Activated naive CD4-positive, alpha-beta T cell treated with anti-CD3 and anti-CD28 coated beads, Interleukin-2, amount 10 ng/mL, durations not matched to agents 7 days and 5 days (primary cell): ENCODE measurements around the gene ADAM21.
"Not testable (repeated sequence)": the region's sequence is repeated elsewhere in the genome, so short reads cannot be mapped to it uniquely, and the experiment has no call there.

Experiments used
- CTCF ChIA-PET: fragments of 350-600 bp; sonication (Branson Sonifier 250); formaldehyde crosslinking; loops from one replicate; lab custom pipeline; 2021; ENCODE audit warnings: antibody characterized with exemption; lab: Charles Lee
- DNase-seq: peaks from one replicate; pipeline ENCODE4 v3.0.0-alpha.2; 2020
- H3K27ac Mint-ChIP-seq: one replicate; pipeline ENCODE4 v1.8.0; 2021; ENCODE audit warnings: mild to moderate bottlenecking, moderate library complexity, mixed read lengths
- H3K27me3 Mint-ChIP-seq: one replicate; pipeline ENCODE4 v1.8.0; 2021; ENCODE audit warnings: mild to moderate bottlenecking, mixed read lengths
- H3K36me3 Mint-ChIP-seq: one replicate; pipeline ENCODE4 v1.8.0; 2021; ENCODE audit warnings: mixed read lengths
- H3K4me1 Mint-ChIP-seq: one replicate; pipeline ENCODE4 v1.8.0; 2021; ENCODE audit warnings: mixed read lengths
- H3K4me3 Mint-ChIP-seq: one replicate; pipeline ENCODE4 v1.8.0; 2021; ENCODE audit warnings: mild to moderate bottlenecking, moderate library complexity, mixed read lengths
- H3K9me3 Mint-ChIP-seq: one replicate; pipeline ENCODE4 v1.8.0; 2021; ENCODE audit warnings: mixed read lengths

Gene ADAM21

GRCh38 chr14:70451874-70452273 lies at the start of gene ADAM21:
Gene ADAM21 (plus strand): TSS chr14:70452174. CDS start chr14:70457500, 5,326 bp downstream.
- no peaks in the 10 kb centered on the region for H3K4me1 Mint-ChIP-seq
- no peaks in the 10 kb centered on the region for H3K9me3 Mint-ChIP-seq
- CTCF ChIA-PET: no interaction called here
- H3K4me3 Mint-ChIP-seq: no peak within 1 kb of the TSS
- H3K36me3 Mint-ChIP-seq: no peaks in the 10 kb centered on the region
- no peak for DNase-seq
- H3K27me3 Mint-ChIP-seq: no peaks in the 10 kb centered on the region
- H3K27ac Mint-ChIP-seq: no peak within 1 kb of the TSS

DNA sequence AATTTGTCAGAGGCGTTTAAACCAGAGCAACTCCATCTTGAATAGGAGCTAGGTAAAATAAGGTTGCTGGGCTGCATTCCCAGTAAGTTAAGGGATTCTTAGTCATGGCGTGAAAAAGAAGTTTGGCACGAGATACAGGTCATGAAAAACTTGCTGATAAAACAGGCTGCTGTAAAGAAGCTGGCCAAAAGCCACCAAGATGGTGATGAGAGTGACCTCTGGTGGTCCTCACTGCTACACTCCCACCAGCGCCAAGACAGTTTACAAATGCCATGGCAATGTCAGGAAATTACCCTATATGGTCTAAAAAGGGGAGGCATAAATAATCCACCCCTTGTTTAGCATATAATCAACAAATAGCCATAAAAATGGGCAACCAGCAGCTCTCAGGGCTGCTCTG lies 48.6 kb upstream of the ADAM21 start:
- H3K36me3 Mint-ChIP-seq, H3K9me3 Mint-ChIP-seq, DNase-seq, H3K4me1 Mint-ChIP-seq, H3K4me3 Mint-ChIP-seq, CTCF ChIA-PET, H3K27ac Mint-ChIP-seq, H3K27me3 Mint-ChIP-seq: not testable (repeated sequence)

GRCh38 chr14:70406216-70406615 lies 45.8 kb upstream of the ADAM21 start:
- DNase-seq, H3K27ac Mint-ChIP-seq, H3K9me3 Mint-ChIP-seq, H3K27me3 Mint-ChIP-seq, H3K4me1 Mint-ChIP-seq, H3K36me3 Mint-ChIP-seq, CTCF ChIA-PET, H3K4me3 Mint-ChIP-seq: not testable (repeated sequence)

DNA sequence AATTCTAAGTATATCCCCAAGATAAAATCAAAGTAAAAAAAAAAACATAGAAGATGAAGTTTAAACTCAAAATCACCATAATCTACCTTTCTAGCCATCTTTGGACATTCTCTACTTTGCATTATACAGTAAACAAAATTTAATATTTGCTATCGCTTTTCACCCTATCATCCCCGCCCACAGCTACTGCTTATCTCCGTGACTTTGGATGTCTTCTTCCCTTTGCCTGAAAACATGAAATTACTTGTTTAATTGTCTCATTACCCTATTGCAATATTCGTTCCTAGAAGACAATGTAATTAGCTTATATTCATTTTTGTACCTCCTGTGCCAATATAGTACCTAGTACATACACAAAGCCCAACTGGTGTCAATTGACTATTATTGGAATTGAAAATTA lies 44.4 kb upstream of the ADAM21 start:
- H3K27ac Mint-ChIP-seq: no peak overlapping the region
- CTCF ChIA-PET: no interaction called here
- H3K27me3 Mint-ChIP-seq: no peaks in the 10 kb centered on the region
- H3K36me3 Mint-ChIP-seq: peaks cover 2% of the 10 kb centered on the region
- H3K4me3 Mint-ChIP-seq: no peak overlapping the region
- no peaks in the 10 kb centered on the region for H3K9me3 Mint-ChIP-seq
- DNase-seq: no peak
- H3K4me1 Mint-ChIP-seq: no peaks in the 10 kb centered on the region

DNA sequence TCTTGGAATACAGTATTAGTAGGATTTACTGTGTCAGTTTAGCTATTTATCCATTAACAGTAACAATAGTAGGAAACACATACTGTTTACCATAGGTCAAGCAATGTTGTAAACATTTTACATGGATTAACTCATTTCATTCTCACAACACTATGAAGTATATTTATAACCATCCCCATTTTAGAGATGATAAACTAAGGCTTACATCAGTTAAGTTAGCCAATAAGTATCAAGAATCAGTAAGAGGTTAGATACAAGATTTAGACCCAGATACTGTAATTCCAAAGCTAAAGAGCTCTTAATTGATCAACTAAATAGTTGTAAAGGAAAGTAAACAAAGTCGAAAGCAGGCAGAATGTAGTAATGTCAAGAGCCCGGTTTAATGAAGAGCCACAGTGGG lies 36.2 kb upstream of the ADAM21 start:
- Mint-ChIP-seq H3K27me3 (no peaks in the 10 kb centered on the region), H3K36me3 (no peaks in the 10 kb centered on the region), H3K9me3 (no peaks in the 10 kb centered on the region), H3K27ac (no peak overlapping the region), H3K4me3 (peak overlapping the region; percentile 78), H3K4me1 (peaks cover 17% of the 10 kb centered on the region)
- no peak for DNase-seq
- CTCF ChIA-PET: no interaction called here

DNA sequence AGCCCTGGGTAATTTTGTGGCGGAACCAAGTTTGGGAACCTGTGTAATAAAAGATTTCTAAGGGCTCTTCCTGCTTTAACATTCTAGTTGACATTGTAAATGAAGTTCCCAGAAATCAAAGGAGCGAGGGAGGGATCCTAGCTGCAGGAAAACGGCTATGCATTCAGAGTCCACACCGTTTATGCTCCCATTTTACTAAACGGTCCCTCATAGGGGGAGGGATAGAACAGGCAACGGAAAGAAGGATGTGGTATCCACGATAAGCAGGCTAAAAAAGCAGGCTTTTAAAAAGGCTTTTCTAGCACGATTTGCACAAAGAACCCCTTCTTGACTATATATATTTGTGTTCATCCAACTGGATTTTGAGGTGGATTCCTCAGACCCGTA lies 35.6 kb upstream of the ADAM21 start:
- no peaks in the 10 kb centered on the region for H3K27me3 Mint-ChIP-seq
- H3K4me1 Mint-ChIP-seq: peaks cover 17% of the 10 kb centered on the region
- no peaks in the 10 kb centered on the region for H3K9me3 Mint-ChIP-seq
- CTCF ChIA-PET: no interaction called here
- DNase-seq: no peak
- peak overlapping the region; percentile 55 for H3K27ac Mint-ChIP-seq
- H3K36me3 Mint-ChIP-seq: no peaks in the 10 kb centered on the region
- H3K4me3 Mint-ChIP-seq: peak overlapping the region; percentile 80

DNA sequence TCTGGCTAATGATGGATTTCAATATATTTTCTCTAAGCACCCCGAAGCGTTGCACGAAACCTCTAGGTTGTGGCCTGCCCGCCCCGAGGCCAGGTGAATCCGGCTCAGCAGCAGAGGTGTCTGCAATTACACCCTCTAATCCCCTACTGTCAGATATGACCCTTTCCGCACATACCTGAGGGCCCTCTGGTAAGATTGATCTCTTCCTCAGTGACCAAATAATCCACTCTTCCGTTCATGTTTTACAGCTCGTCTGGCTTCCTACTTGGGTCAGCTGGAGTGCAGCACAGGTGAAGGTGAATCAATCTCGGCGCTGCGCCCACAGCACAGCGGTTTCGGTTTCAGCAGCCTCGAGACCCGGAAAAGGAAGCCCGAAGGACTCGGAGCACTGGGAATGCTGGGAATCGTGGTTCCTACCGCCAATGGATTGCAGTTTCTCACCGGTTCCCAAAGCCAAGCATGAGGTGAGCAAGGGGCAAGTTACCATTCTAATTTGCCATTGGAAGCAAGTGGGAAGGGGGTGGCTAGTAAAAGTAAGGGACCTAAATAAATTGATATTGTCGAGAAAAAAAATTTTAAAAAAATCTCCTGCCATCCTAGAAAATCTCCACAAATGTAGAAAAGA lies 35.1 kb upstream of the ADAM21 start, which contains the start of gene SYNJ2BP:
Gene SYNJ2BP, minus strand, starts transcription at position 366 of the 625 bp plus-strand sequence. Its CDS starts 127 bp downstream, at position 239.
- CTCF ChIA-PET: no interaction called here
- Mint-ChIP-seq H3K36me3 (no peaks in the 10 kb centered on the region), H3K4me3 (peak within 1 kb of the TSS; percentile 80), H3K27ac (peak within 1 kb of the TSS; percentile 55), H3K9me3 (no peaks in the 10 kb centered on the region), H3K27me3 (no peaks in the 10 kb centered on the region), H3K4me1 (peaks cover 17% of the 10 kb centered on the region)
- peak; percentile 70 for DNase-seq

DNA sequence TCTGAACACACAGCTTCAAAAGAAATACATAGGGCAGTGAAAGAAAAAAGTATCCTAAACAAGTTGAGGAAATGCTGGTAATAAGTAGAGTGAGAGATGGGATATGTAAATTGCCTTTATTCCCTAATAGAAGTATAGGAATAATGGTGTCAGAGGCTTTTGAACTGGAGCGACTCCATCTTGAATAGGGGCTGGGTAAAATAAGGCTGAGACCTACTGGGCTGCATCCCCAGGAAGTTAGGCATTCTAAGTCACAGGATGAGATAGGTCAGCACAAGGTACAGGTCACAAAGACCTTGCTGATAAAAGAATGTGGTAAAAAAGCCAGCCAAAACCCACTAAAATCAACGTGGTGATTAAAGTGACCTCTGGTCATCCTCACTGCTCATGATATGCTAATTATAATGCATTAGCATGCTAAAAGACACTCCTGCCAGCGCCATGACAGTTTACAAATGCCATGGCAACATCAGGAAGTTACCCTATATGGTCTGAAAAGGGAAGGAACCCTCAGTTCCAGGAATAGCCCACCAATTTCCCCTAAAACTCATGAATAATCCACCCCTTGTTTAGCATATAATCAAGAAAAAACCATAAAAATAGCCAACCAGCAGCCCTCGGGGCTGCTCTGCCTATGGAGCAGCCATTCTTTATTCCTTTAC lies 32.6 kb upstream of the ADAM21 start:
- not testable (repeated sequence) for H3K4me3 Mint-ChIP-seq, H3K27ac Mint-ChIP-seq

GRCh38 chr14:70422538-70422937 lies 29.4 kb upstream of the ADAM21 start:
- H3K9me3 Mint-ChIP-seq: peaks cover 4% of the 10 kb centered on the region
- H3K36me3 Mint-ChIP-seq: no peaks in the 10 kb centered on the region
- H3K27ac Mint-ChIP-seq: no peak overlapping the region
- no peaks in the 10 kb centered on the region for H3K4me1 Mint-ChIP-seq
- no peak for DNase-seq
- H3K4me3 Mint-ChIP-seq: no peak overlapping the region
- no peaks in the 10 kb centered on the region for H3K27me3 Mint-ChIP-seq
- CTCF ChIA-PET: no interaction called here

More for the DNA sequence above, 32.6 kb upstream of the ADAM21 start:
- H3K36me3 Mint-ChIP-seq, H3K9me3 Mint-ChIP-seq, DNase-seq, CTCF ChIA-PET, H3K27me3 Mint-ChIP-seq: not testable (repeated sequence)
- H3K4me1 Mint-ChIP-seq: peaks cover 17% of the 10 kb centered on the region

GRCh38 chr14:70425354-70425753 lies 26.6 kb upstream of the ADAM21 start:
- H3K27me3 Mint-ChIP-seq: no peaks in the 10 kb centered on the region
- H3K4me1 Mint-ChIP-seq: no peaks in the 10 kb centered on the region
- no peaks in the 10 kb centered on the region for H3K36me3 Mint-ChIP-seq
- H3K27ac Mint-ChIP-seq: no peak overlapping the region
- CTCF ChIA-PET: no interaction called here
- peaks cover 4% of the 10 kb centered on the region for H3K9me3 Mint-ChIP-seq
- no peak for DNase-seq
- no peak overlapping the region for H3K4me3 Mint-ChIP-seq

- H3K36me3 Mint-ChIP-seq, H3K4me3 Mint-ChIP-seq, H3K4me1 Mint-ChIP-seq, CTCF ChIA-PET, DNase-seq, H3K27me3 Mint-ChIP-seq, H3K27ac Mint-ChIP-seq, H3K9me3 Mint-ChIP-seq: not testable (repeated sequence)
Observed at GRCh38 chr14:70426555-70426954, 25.4 kb upstream of the ADAM21 start.

GRCh38 chr14:70436867-70437266 lies 15.1 kb upstream of the ADAM21 start:
- Mint-ChIP-seq H3K4me1 (no peaks in the 10 kb centered on the region), H3K9me3 (peaks cover 31% of the 10 kb centered on the region), H3K27me3 (no peaks in the 10 kb centered on the region), H3K27ac (no peak overlapping the region), H3K36me3 (no peaks in the 10 kb centered on the region), H3K4me3 (no peak overlapping the region)
- CTCF ChIA-PET: no interaction called here
- DNase-seq: no peak

DNA sequence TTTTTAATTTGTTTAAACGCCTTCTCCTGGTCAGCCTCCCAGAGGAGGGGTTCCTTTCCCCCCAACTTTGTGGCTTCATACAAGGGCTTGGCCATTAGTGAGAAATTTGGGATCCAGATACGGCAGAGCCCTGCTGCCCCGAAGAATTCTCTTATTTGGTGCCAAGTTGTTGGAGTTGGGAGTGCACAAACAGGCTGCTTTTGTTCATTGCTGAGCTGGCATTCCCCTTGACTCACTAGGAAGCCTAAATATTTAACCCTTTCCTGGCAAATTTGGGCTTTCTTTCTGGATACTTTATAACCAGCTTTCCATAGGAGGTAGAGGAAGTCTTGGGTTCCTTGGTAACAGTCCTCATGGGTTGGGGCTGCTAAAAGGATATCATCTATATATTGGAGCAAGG lies 10.3 kb upstream of the ADAM21 start:
- Mint-ChIP-seq H3K4me1 (no peaks in the 10 kb centered on the region), H3K36me3 (no peaks in the 10 kb centered on the region), H3K27me3 (no peaks in the 10 kb centered on the region), H3K9me3 (peaks cover 27% of the 10 kb centered on the region), H3K4me3 (no peak overlapping the region), H3K27ac (no peak overlapping the region)
- DNase-seq: no peak
- CTCF ChIA-PET: no interaction called here

DNA sequence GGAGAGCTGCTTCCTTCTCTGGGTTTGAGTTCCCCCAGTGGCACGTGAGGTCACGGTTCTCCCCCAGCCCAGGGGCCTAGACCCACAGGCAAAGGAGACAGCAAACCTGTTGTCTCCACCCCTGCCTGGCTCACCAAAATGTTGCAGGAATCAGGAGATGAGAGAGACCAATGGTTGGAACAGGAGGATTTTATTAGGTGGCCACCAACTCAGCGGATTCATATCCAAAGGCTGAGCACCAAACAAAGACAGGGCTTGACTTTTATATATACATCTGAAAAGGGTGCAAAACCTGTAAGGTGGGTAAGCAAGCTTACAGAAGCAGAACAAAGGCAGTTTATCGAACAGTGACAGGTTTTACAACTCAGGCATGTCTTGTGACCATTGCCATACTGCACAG lies 9.2 kb upstream of the ADAM21 start:
- Mint-ChIP-seq H3K27ac (no peak overlapping the region), H3K9me3 (peaks cover 23% of the 10 kb centered on the region), H3K36me3 (no peaks in the 10 kb centered on the region), H3K4me1 (no peaks in the 10 kb centered on the region), H3K4me3 (no peak overlapping the region), H3K27me3 (no peaks in the 10 kb centered on the region)
- DNase-seq: no peak
- CTCF ChIA-PET: no interaction called here

- H3K4me1 Mint-ChIP-seq: no peaks in the 10 kb centered on the region
- H3K4me3 Mint-ChIP-seq: no peak overlapping the region
- no peak for DNase-seq
- peaks cover 6% of the 10 kb centered on the region for H3K9me3 Mint-ChIP-seq
- H3K36me3 Mint-ChIP-seq: no peaks in the 10 kb centered on the region
- no peaks in the 10 kb centered on the region for H3K27me3 Mint-ChIP-seq
- H3K27ac Mint-ChIP-seq: no peak overlapping the region
- CTCF ChIA-PET: no interaction called here
Observed at GRCh38 chr14:70448633-70449340, 3.2 kb upstream of the ADAM21 start.
